RWPE1 (cell line): ENCODE data around the gene NSG2.

Experiments
- CTCF ChIA-PET: fragments of 350-600 bp; sonication (Branson Sonifier 250); formaldehyde crosslinking; extraction: SDS; loops from one replicate; lab custom pipeline; 2021; lab: Yijun Ruan, JAX
- POLR2A ChIA-PET: fragments of 400-600 bp; formaldehyde crosslinking; extraction: SDS; loops from one replicate; lab custom pipeline; 2020; ENCODE audit warnings: antibody characterized with exemption; ENCODE audit not compliant: low non-redundant PET; lab: Yijun Ruan, JAX
- DNase-seq: peaks from one replicate; pipeline ENCODE4 v3.0.0; 2012; ENCODE audit warnings: low spot score
- H3K27ac ChIP-seq: fragments of 450-650 bp; 2 replicates; pipeline ENCODE4 v1.5.1; 2017
- CTCF ChIP-seq: fragments of 450-650 bp; conservative IDR thresholded peaks from 2 replicates; pipeline ENCODE4 v1.5.1; 2017; ENCODE audit warnings: low read depth, mild to moderate bottlenecking

Gene NSG2

GRCh38 chr5:174118823-174119467 lies 73.4 kb downstream of the NSG2 start:
- CTCF ChIA-PET = interaction anchor here (0.6 kb wide), 2 partner anchors 32 to 504 kb away, joined by 3 read pairs; no protein-coding TSS in a partner anchor
- H3K27ac ChIP-seq = no peak overlapping the region
- TF ChIP-seq CTCF = no peak
- no peak for DNase-seq
- POLR2A ChIA-PET = no interaction called here

- no peak for DNase-seq
- no peak overlapping the region for H3K27ac ChIP-seq
- POLR2A ChIA-PET = no interaction called here
- CTCF ChIA-PET = interaction anchor here (0.6 kb wide), 2 partner anchors 33 to 505 kb away, joined by 3 read pairs; no protein-coding TSS in a partner anchor
- no peak for TF ChIP-seq CTCF
Measured at GRCh38 chr5:174119468-174119881, 74.0 kb downstream of the NSG2 start.

- TF ChIP-seq CTCF = no peak
- ChIA-PET CTCF (interaction anchor here (0.5 kb wide), 1 partner anchor 15 kb away, joined by 4 read pairs; no protein-coding TSS in a partner anchor), POLR2A (no interaction called here)
- no peak overlapping the region for H3K27ac ChIP-seq
- DNase-seq = no peak
Measured at GRCh38 chr5:174120401-174121005, 75.0 kb downstream of the NSG2 start.

- ChIA-PET POLR2A (no interaction called here), CTCF (no interaction called here)
- DNase-seq = no peak
- no peak overlapping the region for H3K27ac ChIP-seq
- no peak for TF ChIP-seq CTCF
Measured at GRCh38 chr5:174134545-174134944, 89.0 kb downstream of the NSG2 start.

- no peak overlapping the region for H3K27ac ChIP-seq
- TF ChIP-seq CTCF = no peak
- CTCF ChIA-PET = no interaction called here
- POLR2A ChIA-PET = no interaction called here
- DNase-seq = no peak
Measured at GRCh38 chr5:174139623-174140022, 94.1 kb downstream of the NSG2 start.

GRCh38 chr5:174140452-174141020 lies 95.0 kb downstream of the NSG2 start:
- POLR2A ChIA-PET = no interaction called here
- DNase-seq = no peak
- CTCF ChIA-PET = no interaction called here
- no peak for TF ChIP-seq CTCF
- no peak overlapping the region for H3K27ac ChIP-seq
